ENCODE measurements around the gene RAN. TPM values are rescaled to one million over a fixed set of nuclear protein-coding genes. Genes with fewer than 3 reads are reported as not detected.
A peak's percentile ranks its signal among the peaks of the same experiment; 100 is the strongest.

The RAN gene
- polyA plus RNA-seq, 2 donors: 118 to 638 TPM

- 51 to 52% methylated on average over 8 of the region's 8 CpGs for WGBS, 2 donors
- peaks cover 0 to under 1% of the 10 kb centered on the region in 2 donors for H3K27me3 ChIP-seq (ENCODE audit: control insufficient read depth in 1 of 2, insufficient read depth in 2 of 2, low read length in 2 of 2)
- H3K4me1 ChIP-seq (ENCODE audit: control insufficient read depth in 2 of 2, insufficient read depth in 2 of 2, low read length in 1 of 2): no peaks in the 10 kb centered on the region
- peak overlapping the region in 1 of 2 donors; percentile 61 for H3K27ac ChIP-seq (ENCODE audit: low read depth in 2 of 2, low read length in 1 of 2)
- no peak overlapping the region for H3K4me3 ChIP-seq (ENCODE audit: low read depth in 1 of 2, low read length in 2 of 2)
- H3K36me3 ChIP-seq (ENCODE audit: control insufficient read depth in 2 of 2, insufficient read depth in 2 of 2, low read length in 1 of 2): no peaks in the 10 kb centered on the region
- H3K9me3 ChIP-seq (ENCODE audit: control insufficient read depth in 2 of 2, insufficient read depth in 1 of 2, low read depth in 1 of 2, low read length in 1 of 2): no peaks in the 10 kb centered on the region
Observed at GRCh38 chr12:130920723-130921381, 49.0 kb downstream of the RAN start.

DNA sequence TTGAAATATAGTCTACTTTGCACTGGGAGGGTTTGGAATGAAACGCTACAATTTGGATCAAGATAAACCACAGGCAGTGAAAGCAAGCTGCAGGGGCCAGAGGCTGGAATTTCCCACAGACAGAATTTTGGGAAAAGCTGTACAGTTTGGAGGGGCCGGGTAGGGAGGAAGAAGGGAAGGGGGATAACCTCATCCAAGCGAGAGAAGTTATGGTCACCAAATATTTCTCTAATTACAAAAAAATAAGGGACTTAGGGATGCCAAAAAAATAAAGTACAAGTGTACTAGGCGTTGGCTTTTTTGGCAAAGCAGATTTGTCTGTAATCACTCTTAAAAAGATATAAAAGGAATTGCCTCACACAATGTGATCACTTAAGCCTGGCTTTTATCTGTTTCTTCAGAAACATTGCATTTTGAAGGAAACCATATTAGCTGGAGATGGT, 50.7 kb downstream of the RAN start:
- Histone ChIP-seq H3K4me3 (ENCODE audit: low read depth in 1 of 2, low read length in 2 of 2) (no peak overlapping the region), H3K27ac (ENCODE audit: low read depth in 2 of 2, low read length in 1 of 2) (peak overlapping the region in 1 of 2 donors; percentile 17), H3K9me3 (ENCODE audit: control insufficient read depth in 2 of 2, insufficient read depth in 1 of 2, low read depth in 1 of 2, low read length in 1 of 2) (no peaks in the 10 kb centered on the region), H3K27me3 (ENCODE audit: control insufficient read depth in 1 of 2, insufficient read depth in 2 of 2, low read length in 2 of 2) (no peaks in the 10 kb centered on the region), H3K4me1 (ENCODE audit: control insufficient read depth in 2 of 2, insufficient read depth in 2 of 2, low read length in 1 of 2) (no peaks in the 10 kb centered on the region), H3K36me3 (ENCODE audit: control insufficient read depth in 2 of 2, insufficient read depth in 2 of 2, low read length in 1 of 2) (no peaks in the 10 kb centered on the region)
- WGBS, 2 donors: 39 to 48% methylated on average over 4 of the region's 4 CpGs

- Histone ChIP-seq H3K36me3 (ENCODE audit: control insufficient read depth in 2 of 2, insufficient read depth in 2 of 2, low read length in 1 of 2) (no peaks in the 10 kb centered on the region), H3K27me3 (ENCODE audit: control insufficient read depth in 1 of 2, insufficient read depth in 2 of 2, low read length in 2 of 2) (no peaks in the 10 kb centered on the region), H3K9me3 (ENCODE audit: control insufficient read depth in 2 of 2, insufficient read depth in 1 of 2, low read depth in 1 of 2, low read length in 1 of 2) (no peaks in the 10 kb centered on the region), H3K4me3 (ENCODE audit: low read depth in 1 of 2, low read length in 2 of 2) (no peak overlapping the region), H3K27ac (ENCODE audit: low read depth in 2 of 2, low read length in 1 of 2) (peak overlapping the region; percentile 20 to 35), H3K4me1 (ENCODE audit: control insufficient read depth in 2 of 2, insufficient read depth in 2 of 2, low read length in 1 of 2) (no peaks in the 10 kb centered on the region)
- WGBS, 2 donors: 79% methylated on average over 23 of the region's 23 CpGs
Observed at GRCh38 chr12:130924966-130925665, 53.2 kb downstream of the RAN start.

DNA sequence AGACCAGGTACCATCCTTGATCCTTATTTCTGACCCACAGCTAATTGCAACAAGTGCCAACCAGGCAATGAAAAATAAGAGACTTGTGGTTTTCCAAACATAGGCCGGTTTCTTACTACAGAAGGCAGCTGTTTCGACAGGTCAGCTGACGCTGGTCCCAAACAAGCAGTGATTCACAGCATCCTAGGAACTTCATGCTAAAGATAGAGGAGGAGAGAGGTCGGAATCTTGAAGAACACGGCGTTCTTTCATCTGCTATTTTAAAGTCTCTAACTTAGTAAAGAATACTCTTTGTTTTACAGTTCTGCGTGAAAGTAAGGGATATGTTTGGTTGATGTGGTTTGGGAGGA, 53.8 kb downstream of the RAN start:
- Histone ChIP-seq H3K9me3 (ENCODE audit: control insufficient read depth in 2 of 2, insufficient read depth in 1 of 2, low read depth in 1 of 2, low read length in 1 of 2) (no peaks in the 10 kb centered on the region), H3K4me1 (ENCODE audit: control insufficient read depth in 2 of 2, insufficient read depth in 2 of 2, low read length in 1 of 2) (no peaks in the 10 kb centered on the region), H3K4me3 (ENCODE audit: low read depth in 1 of 2, low read length in 2 of 2) (no peak overlapping the region), H3K27me3 (ENCODE audit: control insufficient read depth in 1 of 2, insufficient read depth in 2 of 2, low read length in 2 of 2) (no peaks in the 10 kb centered on the region), H3K27ac (ENCODE audit: low read depth in 2 of 2, low read length in 1 of 2) (no peak overlapping the region), H3K36me3 (ENCODE audit: control insufficient read depth in 2 of 2, insufficient read depth in 2 of 2, low read length in 1 of 2) (no peaks in the 10 kb centered on the region)
- WGBS, 2 donors: 59% methylated on average over 7 of the region's 7 CpGs

Other genes with a start within 250 kb of the RAN start
- under 1 TPM; 0.20 to 0.69 TPM for gene RIMBP2, start 155.8 kb upstream of the RAN start, polyA plus RNA-seq
- 1 to 10 TPM; 3.1 to 3.5 TPM for gene STX2, start 32.8 kb upstream of the RAN start, polyA plus RNA-seq
- gene ADGRD1, start 81.8 kb downstream of the RAN start, polyA plus RNA-seq: 1 to 10 TPM; 2.1 to 2.9 TPM